Measurements from ENCODE around the gene EFCAB9.

EFCAB9 gene

DNA sequence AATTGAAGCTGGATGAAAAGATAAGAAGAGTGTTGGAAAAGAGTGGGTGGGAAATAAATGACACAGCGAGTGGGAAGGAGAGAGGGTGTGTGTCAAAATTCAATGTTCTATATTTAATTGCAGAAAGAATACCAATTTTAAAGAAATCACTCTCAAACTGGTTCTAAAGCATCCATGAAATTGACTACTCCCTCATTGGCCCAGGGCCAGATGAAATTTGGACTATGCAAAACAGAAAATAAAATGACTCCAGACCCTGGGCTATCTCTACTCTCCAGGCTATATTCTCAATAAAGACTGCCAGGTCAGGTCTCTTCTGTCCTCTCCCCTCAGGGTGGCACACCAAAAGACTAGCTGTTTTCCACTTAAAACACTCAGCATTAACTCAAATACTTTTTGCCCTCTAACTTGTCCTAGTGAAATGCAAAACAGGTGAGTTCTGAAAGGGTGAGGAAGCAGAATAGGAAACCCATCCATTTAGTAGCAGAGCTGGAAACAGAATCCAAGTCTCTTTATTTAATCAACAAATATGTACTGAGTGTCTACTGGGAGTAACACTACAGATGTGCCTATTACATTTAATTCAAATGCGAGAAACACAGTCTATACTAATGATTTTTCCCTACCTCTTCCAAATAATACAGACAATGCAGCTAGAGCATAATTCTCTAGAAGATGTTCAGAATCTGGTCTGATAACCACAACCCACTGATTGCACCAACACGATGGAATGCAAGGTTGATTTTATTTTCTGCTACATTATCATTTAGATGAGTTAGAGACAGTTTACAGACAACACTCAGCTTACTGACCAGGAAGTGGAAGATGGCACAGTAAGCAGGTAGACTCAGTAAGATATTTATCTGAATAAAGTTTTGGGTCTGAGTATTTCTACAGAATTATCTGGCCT, 42.1 kb downstream of the EFCAB9 start:
- DNase-seq, result peak in 1 of 56 donors; percentile 22

- no peak for DNase-seq
These were observed 44.4 kb downstream of the EFCAB9 start for GRCh38 chr5:172238334-172238733.

- DNase-seq, result no peak
These were observed 49.3 kb downstream of the EFCAB9 start for GRCh38 chr5:172243302-172243701.

GRCh38 chr5:172245046-172245445, 51.1 kb downstream of the EFCAB9 start:
- no peak for DNase-seq

DNA sequence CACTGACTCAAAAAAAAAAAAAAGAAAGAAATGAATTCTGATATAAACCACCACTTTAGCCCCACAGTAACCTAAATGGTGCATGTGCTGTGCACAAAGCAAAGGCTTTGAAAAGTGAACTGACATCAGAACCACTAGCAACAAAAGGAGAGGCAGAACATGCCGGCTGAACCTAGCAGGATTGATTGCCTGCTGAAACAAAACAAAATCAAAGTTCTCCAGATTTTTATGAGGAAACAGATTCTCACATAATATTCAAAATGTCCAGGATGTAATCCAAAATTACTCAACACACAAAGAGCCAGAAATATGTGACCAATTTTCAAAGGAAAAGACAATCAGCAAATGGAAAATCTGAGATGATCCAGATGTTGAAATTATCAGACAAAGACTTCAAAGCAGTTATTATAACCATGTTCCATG, 51.7 kb downstream of the EFCAB9 start:
- no peak for DNase-seq

- DNase-seq, result no peak
These were observed 54.7 kb downstream of the EFCAB9 start for GRCh38 chr5:172248637-172249036.

GRCh38 chr5:172251419-172251818, 57.4 kb downstream of the EFCAB9 start:
- no peak for DNase-seq

- DNase-seq, result no peak
These were observed 58.5 kb downstream of the EFCAB9 start for GRCh38 chr5:172252501-172252900.
